HFFc6 (cell line): ENCODE data around the gene PYDC2. TPM values are rescaled to one million over a fixed set of nuclear protein-coding genes. Genes with fewer than 3 reads are reported as not detected.

Experiments used
- DNase-seq: peaks from one replicate; pipeline ENCODE4 v3.0.0-alpha.2; 2018
- H3K27ac Mint-ChIP-seq: 2 replicates; pipeline ENCODE4 v1.8.0; 2020; ENCODE audit warnings: mild to moderate bottlenecking, mixed read lengths
- H3K27me3 Mint-ChIP-seq: 2 replicates; pipeline ENCODE4 v1.8.0; 2021; ENCODE audit warnings: mild to moderate bottlenecking, moderate library complexity, mixed read lengths; ENCODE audit not compliant: insufficient read depth
- H3K36me3 Mint-ChIP-seq: 2 replicates; pipeline ENCODE4 v1.8.0; 2021; ENCODE audit warnings: low read depth, mixed read lengths
- H3K4me1 Mint-ChIP-seq: 2 replicates; pipeline ENCODE4 v1.8.0; 2020; ENCODE audit warnings: low read depth, mixed read lengths
- H3K4me3 Mint-ChIP-seq: 2 replicates; pipeline ENCODE4 v1.8.0; 2020; ENCODE audit warnings: mild to moderate bottlenecking, moderate library complexity, mixed read lengths
- H3K9me3 Mint-ChIP-seq: 2 replicates; pipeline ENCODE4 v1.8.0; 2020; ENCODE audit warnings: mild to moderate bottlenecking, mixed read lengths
- total RNA-seq, 6 experiments: library from RNA; stranded (reverse); fragmentation: NEBNext Ultra II Directional; extraction: Animal tissue kit (Norgen Biotek cat#: 25700); gene quantifications; 2 replicates in 1 of 6; 3 replicates in 5 of 6; pipeline ENCODE4 v1.2.3, GENCODE V29; 2021
- TF ChIP-seq, protein P1 (sequence below): fragments of 200-600 bp; sonication (generic); IDR thresholded peaks from 2 replicates; pipeline ENCODE4 v1.5.0; 2021; ENCODE audit warnings: antibody characterized with exemption, mild to moderate bottlenecking

The PYDC2 gene
- total RNA-seq, 6 experiments from 2014 or later, result not detected

DNA sequence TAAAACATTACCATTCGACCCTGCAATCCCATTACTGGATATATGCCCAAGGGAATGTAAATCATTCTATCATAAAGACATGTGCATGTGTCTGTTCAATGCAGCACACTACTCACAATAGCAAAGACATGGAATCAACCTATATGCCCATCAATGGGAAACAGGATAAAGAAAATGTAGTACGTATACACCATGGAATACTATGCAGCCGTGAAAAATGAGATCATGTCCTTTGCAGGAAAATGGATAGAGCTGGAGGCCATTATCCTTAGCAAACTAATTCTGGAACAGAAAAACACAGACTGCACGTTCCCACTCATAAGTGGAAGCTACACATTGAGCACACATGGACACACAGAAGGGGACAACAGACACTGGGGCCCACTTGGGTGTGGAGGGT, 20.4 kb upstream of the PYDC2 start:
- TF ChIP-seq, protein P1, sequence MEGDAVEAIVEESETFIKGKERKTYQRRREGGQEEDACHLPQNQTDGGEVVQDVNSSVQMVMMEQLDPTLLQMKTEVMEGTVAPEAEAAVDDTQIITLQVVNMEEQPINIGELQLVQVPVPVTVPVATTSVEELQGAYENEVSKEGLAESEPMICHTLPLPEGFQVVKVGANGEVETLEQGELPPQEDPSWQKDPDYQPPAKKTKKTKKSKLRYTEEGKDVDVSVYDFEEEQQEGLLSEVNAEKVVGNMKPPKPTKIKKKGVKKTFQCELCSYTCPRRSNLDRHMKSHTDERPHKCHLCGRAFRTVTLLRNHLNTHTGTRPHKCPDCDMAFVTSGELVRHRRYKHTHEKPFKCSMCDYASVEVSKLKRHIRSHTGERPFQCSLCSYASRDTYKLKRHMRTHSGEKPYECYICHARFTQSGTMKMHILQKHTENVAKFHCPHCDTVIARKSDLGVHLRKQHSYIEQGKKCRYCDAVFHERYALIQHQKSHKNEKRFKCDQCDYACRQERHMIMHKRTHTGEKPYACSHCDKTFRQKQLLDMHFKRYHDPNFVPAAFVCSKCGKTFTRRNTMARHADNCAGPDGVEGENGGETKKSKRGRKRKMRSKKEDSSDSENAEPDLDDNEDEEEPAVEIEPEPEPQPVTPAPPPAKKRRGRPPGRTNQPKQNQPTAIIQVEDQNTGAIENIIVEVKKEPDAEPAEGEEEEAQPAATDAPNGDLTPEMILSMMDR, result no peak
- Mint-ChIP-seq H3K36me3 (no peaks in the 10 kb centered on the region), H3K27ac (no peak overlapping the region), H3K4me1 (no peaks in the 10 kb centered on the region), H3K27me3 (no peaks in the 10 kb centered on the region; the same call in 1 of the 2 replicates), H3K9me3 (no peaks in the 10 kb centered on the region), H3K4me3 (no peak overlapping the region)
- DNase-seq, result no peak

DNA sequence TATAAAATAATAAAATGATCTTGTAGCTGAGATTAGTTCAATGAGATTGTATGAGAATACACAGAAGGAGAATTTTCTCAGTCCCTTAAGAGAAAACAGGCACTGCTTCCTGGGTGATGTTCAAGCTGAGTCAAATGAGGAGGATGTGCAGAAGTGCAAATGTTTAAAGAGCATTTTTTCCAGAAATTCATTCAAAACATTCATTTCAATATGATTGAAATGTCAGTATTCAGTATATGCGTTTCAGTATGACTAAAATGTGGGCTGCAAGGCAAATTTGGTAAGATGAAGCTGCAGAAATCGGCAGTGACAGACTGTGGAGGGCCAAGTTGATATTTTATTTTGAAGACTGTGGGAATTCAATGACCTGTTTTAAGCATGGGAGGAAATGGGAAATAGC, 19.3 kb upstream of the PYDC2 start:
- H3K4me1 Mint-ChIP-seq, result no peaks in the 10 kb centered on the region
- TF ChIP-seq, protein P1, result no peak
- no peaks in the 10 kb centered on the region for H3K36me3 Mint-ChIP-seq
- no peak for DNase-seq
- H3K27ac Mint-ChIP-seq, result no peak overlapping the region
- no peaks in the 10 kb centered on the region for H3K9me3 Mint-ChIP-seq
- no peaks in the 10 kb centered on the region for H3K27me3 Mint-ChIP-seq
- H3K4me3 Mint-ChIP-seq, result no peak overlapping the region

DNA sequence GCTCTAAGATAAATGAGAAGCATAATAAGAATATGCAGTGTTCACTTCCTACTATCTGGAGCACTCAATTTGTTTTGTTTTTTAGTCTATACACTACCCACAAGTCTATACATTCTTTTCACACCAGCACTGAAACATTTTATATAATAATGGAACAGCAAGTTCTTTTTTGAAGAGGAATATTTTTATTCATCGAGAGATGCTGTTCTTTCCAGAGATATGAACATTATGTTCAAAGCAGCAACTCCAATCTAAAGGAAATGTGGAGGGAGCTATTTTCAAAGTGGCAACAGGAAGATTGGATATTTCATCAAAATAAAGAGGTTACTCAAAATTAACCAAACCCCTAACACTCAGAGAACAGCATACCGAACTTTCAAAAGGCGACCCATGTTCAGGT, 16.4 kb upstream of the PYDC2 start:
- Mint-ChIP-seq H3K9me3 (no peaks in the 10 kb centered on the region), H3K4me3 (no peak overlapping the region), H3K4me1 (no peaks in the 10 kb centered on the region), H3K27ac (no peak overlapping the region), H3K27me3 (no peaks in the 10 kb centered on the region; the same call in 1 of the 2 replicates), H3K36me3 (no peaks in the 10 kb centered on the region)
- TF ChIP-seq, protein P1, result no peak
- DNase-seq, result no peak

DNA sequence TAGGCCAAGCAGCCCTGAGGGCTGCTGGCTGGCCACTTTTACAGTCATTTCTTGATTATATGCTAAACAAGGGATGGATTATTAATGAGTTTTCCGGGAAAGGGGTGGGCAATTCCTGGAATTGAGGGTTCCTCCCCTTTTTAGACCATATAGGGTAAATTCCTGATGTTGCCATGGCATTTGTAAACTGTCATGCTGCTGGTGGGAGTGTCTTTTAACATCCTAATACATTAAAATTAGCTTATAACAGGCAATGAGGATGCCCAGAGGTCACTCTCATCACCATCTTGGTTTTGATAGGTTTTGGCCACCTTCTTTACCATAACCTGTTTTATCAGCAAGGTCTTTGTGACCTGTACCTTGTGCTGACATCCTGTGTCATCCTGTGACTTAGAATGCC, 11.7 kb upstream of the PYDC2 start:
- TF ChIP-seq, protein P1, result no peak
- no peak for DNase-seq
- Mint-ChIP-seq H3K4me3 (no peak overlapping the region), H3K27ac (no peak overlapping the region), H3K4me1 (no peaks in the 10 kb centered on the region), H3K36me3 (no peaks in the 10 kb centered on the region), H3K9me3 (no peaks in the 10 kb centered on the region; the same call in 1 of the 2 replicates), H3K27me3 (no peaks in the 10 kb centered on the region; the same call in 1 of the 2 replicates)

DNA sequence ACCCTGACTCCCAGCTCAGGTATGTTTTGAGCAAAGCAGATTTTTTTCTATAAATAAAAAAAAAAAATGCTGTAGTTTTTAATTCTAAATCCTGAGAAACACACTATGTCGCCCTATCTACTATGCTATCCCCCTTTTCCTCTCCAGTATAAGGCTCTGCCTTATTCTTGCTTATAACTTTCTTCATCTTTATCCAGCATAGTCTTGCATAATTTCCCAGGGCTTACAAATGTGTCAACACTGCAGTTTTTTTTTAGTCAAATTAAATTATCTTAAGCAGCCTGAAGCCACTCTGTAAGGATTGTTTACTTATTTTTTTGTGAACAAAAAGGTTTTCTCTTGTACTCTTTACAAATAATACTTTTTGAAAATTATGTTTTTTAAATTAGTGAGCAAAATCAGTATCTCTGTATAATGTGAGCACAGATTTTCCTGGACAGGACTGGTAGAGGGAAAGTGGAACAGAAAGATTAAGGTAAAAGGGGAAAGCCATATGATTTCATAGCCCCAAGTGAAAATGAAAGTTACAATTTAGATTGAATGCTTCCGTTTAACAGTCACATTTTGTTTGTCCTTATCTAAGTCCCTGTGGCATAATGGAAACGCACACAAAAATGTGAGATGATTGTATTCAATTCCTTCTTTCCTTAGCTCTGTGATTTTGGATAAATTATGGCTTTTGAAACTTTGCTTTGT, 5.6 kb upstream of the PYDC2 start:
- H3K4me3 Mint-ChIP-seq, result peak overlapping the region; percentile 22
- TF ChIP-seq, protein P1, result no peak

More for the DNA sequence above, 5.6 kb upstream of the PYDC2 start:
- no peaks in the 10 kb centered on the region; the same call in 1 of the 2 replicates for H3K9me3 Mint-ChIP-seq
- H3K27me3 Mint-ChIP-seq, result no peaks in the 10 kb centered on the region
- no peaks in the 10 kb centered on the region for H3K36me3 Mint-ChIP-seq
- DNase-seq, result no peak
- no peak overlapping the region for H3K27ac Mint-ChIP-seq
- H3K4me1 Mint-ChIP-seq, result no peaks in the 10 kb centered on the region
